CD4-positive, alpha-beta memory T cell (primary cell): ENCODE results near the gene NOCT. TPM values are rescaled to one million over a fixed set of nuclear protein-coding genes. Genes with fewer than 3 reads are reported as not detected.
A peak's percentile ranks its signal among the peaks of the same experiment; 100 is the strongest.

ENCODE experiments used
- CTCF ChIA-PET: fragments of 350-600 bp; sonication (Branson Sonifier 250); formaldehyde crosslinking; loops from one replicate; lab custom pipeline; 2021; ENCODE audit warnings: inconsistent platforms; ENCODE audit not compliant: partially characterized antibody; lab: Charles Lee
- POLR2A ChIA-PET: fragments of 350-600 bp; sonication (Branson Sonifier 250); formaldehyde crosslinking; loops from one replicate; lab custom pipeline; 2021; ENCODE audit not compliant: partially characterized antibody; lab: Charles Lee
- DNase-seq, 5 donors: peaks; one replicate each; pipeline versions ENCODE4 v3.0.0 to v3.0.0-alpha.2; 2020 to 2022; ENCODE audit warnings: mixed read lengths in 1 of 5
- H3K27ac ChIP-seq: one replicate; pipeline ENCODE4 v1.7.0; 2013; ENCODE audit warnings: low read depth, low read length
- H3K27me3 ChIP-seq: 2 replicates; pipeline ENCODE4 v1.7.0; 2013; ENCODE audit warnings: mild to moderate bottlenecking, low read length, moderate library complexity; ENCODE audit not compliant: insufficient read depth
- H3K36me3 ChIP-seq: 2 replicates; pipeline ENCODE4 v1.7.0; 2013; ENCODE audit warnings: mild to moderate bottlenecking, low read length, moderate library complexity; ENCODE audit not compliant: insufficient read depth
- H3K4me1 ChIP-seq: 2 replicates; pipeline ENCODE4 v1.7.0; 2013; ENCODE audit warnings: mild to moderate bottlenecking, low read length, moderate library complexity; ENCODE audit not compliant: insufficient read depth
- H3K4me3 ChIP-seq, 2 donors: one replicate each; pipeline ENCODE4 v1.7.0; 2013; ENCODE audit warnings: low read length in 2 of 2, mild to moderate bottlenecking in 1 of 2
- H3K9me3 ChIP-seq, 2 donors: one replicate each; pipeline ENCODE4 v1.7.0; 2013; ENCODE audit warnings: low read length in 2 of 2, control low read depth in 1 of 2; ENCODE audit not compliant: control insufficient read depth in 1 of 2
- H3K27ac Mint-ChIP-seq, 7 donors: one replicate each; pipeline ENCODE4 v1.8.0; 2020 to 2021; ENCODE audit warnings: mixed read lengths in 7 of 7, mild to moderate bottlenecking in 6 of 7, inconsistent platforms in 3 of 7, moderate library complexity in 3 of 7
- H3K27me3 Mint-ChIP-seq, 2 donors: one replicate each; pipeline ENCODE4 v1.8.0; 2020 to 2021; ENCODE audit warnings: mixed read lengths in 2 of 2
- H3K36me3 Mint-ChIP-seq, 2 donors: one replicate each; pipeline ENCODE4 v1.8.0; 2020 to 2021; ENCODE audit warnings: mixed read lengths in 2 of 2, inconsistent platforms in 1 of 2, mild to moderate bottlenecking in 1 of 2
- H3K4me1 Mint-ChIP-seq, 4 donors: one replicate each; pipeline ENCODE4 v1.8.0; 2020 to 2021; ENCODE audit warnings: mixed read lengths in 4 of 4, mild to moderate bottlenecking in 1 of 4
- H3K4me3 Mint-ChIP-seq, 8 donors: one replicate each; pipeline ENCODE4 v1.8.0; 2020 to 2021; ENCODE audit warnings: mixed read lengths in 8 of 8, mild to moderate bottlenecking in 7 of 8, moderate library complexity in 6 of 8, inconsistent platforms in 3 of 8
- H3K9me3 Mint-ChIP-seq, 8 donors: one replicate each; pipeline ENCODE4 v1.8.0; 2020 to 2021; ENCODE audit warnings: mixed read lengths in 8 of 8, mild to moderate bottlenecking in 5 of 8, inconsistent platforms in 3 of 8, moderate library complexity in 1 of 8
- intact Hi-C: fragments of 100-400 bp; cut with micrococcal nuclease; formaldehyde crosslinking; loops from one replicate; pipeline ENCODE4 v1.15.1; 2023
- polyA plus RNA-seq, 2 donors: library from polyadenylated mRNA; unstranded; fragments of 300-500 nt; fragmentation: Illumina TruSeq; gene quantifications; one replicate each; pipeline ENCODE4 v1.2.3, GENCODE V29; 2021
- total RNA-seq, 2 experiments: library from RNA; stranded (reverse); gene quantifications; one replicate each; pipeline ENCODE4 v1.2.3, GENCODE V29; 2021

Gene NOCT
- total and polyA plus RNA-seq, 4 experiments from 2014 or later, result 0.14 to 1.7 (median 1.1) TPM

GRCh38 chr4:139083956-139084803 is 68.6 kb downstream of the NOCT start:
- H3K27me3 ChIP-seq, result no peaks in the 10 kb centered on the region
- POLR2A ChIA-PET, result interaction anchor here (0.6 to 5.2 kb wide), 17 partner anchors 12 to 582 kb away, joined by 3 to 50 read pairs (median 6); partner anchors contain the start of genes ELF2, NAA15, NDUFC1 and NOCT
- H3K27ac ChIP-seq, result peak overlapping the region; percentile 96
- no peaks in the 10 kb centered on the region for H3K27me3 Mint-ChIP-seq
- H3K36me3 ChIP-seq, result no peaks in the 10 kb centered on the region
- peaks cover 37% of the 10 kb centered on the region for H3K4me1 ChIP-seq
- peaks cover 0 to 17% of the 10 kb centered on the region in 2 donors for H3K36me3 Mint-ChIP-seq
- DNase-seq, result peak; percentile 84 to 89 (median 85)
- H3K4me1 Mint-ChIP-seq, result peaks cover 26 to 52% (median 36%) of the 10 kb centered on the region in 4 donors
- peaks cover 0 to 2% (median 0%) of the 10 kb centered on the region in 8 donors for H3K9me3 Mint-ChIP-seq
- H3K9me3 ChIP-seq, result no peaks in the 10 kb centered on the region
- CTCF ChIA-PET, result interaction anchor here (0.9 to 3.9 kb wide), 4 partner anchors 17 to 227 kb away, joined by 3 to 29 read pairs (median 6); no protein-coding TSS in a partner anchor
- peak overlapping the region; percentile 89 to 100 (median 92) for H3K4me3 Mint-ChIP-seq
- intact Hi-C loops, result loop anchor here (1.0 to 5.0 kb wide), 7 partner anchors 19 to 1068 kb away; partner anchors contain the start of genes ELF2, MAML3, NAA15 and NOCT
- H3K4me3 ChIP-seq, result peak overlapping the region; percentile 73 to 99
- H3K27ac Mint-ChIP-seq, result peak overlapping the region; percentile 91 to 97 (median 94)

DNA sequence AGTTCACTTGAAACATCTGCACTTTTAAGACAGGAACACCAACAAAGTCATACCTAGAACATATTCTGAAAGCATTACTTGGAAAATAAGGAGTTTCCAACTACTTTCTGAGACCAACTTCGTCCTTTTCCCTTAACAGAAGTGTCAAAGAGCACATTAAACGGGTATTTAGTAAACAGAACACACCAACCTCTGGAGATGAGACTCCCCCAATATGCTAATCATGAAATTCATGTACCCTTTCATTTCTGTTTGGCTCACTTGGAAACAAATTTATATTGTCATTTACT is 69.2 kb downstream of the NOCT start:
- H3K27me3 Mint-ChIP-seq, result no peaks in the 10 kb centered on the region
- peaks cover 0 to 2% (median 0%) of the 10 kb centered on the region in 8 donors for H3K9me3 Mint-ChIP-seq
- ChIA-PET POLR2A (interaction anchor here (1.0 to 5.2 kb wide), 12 partner anchors 11 to 369 kb away, joined by 3 to 50 read pairs (median 6); partner anchors contain the start of genes ELF2, NAA15, NDUFC1 and RAB33B), CTCF (interaction anchor here (3.5 to 3.9 kb wide), 2 partner anchors 16 to 54 kb away, joined by 9 to 29 read pairs; no protein-coding TSS in a partner anchor)
- H3K4me1 ChIP-seq, result peaks cover 32% of the 10 kb centered on the region
- peaks cover 24 to 46% (median 32%) of the 10 kb centered on the region in 4 donors for H3K4me1 Mint-ChIP-seq
- intact Hi-C loops, result loop anchor here (1.0 to 5.0 kb wide), 4 partner anchors 54 to 1068 kb away; partner anchors contain the start of genes MAML3 and NAA15
- no peaks in the 10 kb centered on the region for H3K27me3 ChIP-seq
- H3K27ac ChIP-seq, result peak overlapping the region; percentile 96
- DNase-seq, result no peak
- no peaks in the 10 kb centered on the region for H3K36me3 ChIP-seq
- peak overlapping the region; percentile 81 to 100 (median 90) for H3K4me3 Mint-ChIP-seq
- H3K9me3 ChIP-seq, result no peaks in the 10 kb centered on the region
- peak overlapping the region; percentile 82 to 94 (median 91) for H3K27ac Mint-ChIP-seq
- peaks cover 0 to 17% of the 10 kb centered on the region in 2 donors for H3K36me3 Mint-ChIP-seq
- peak overlapping the region; percentile 1 to 99 for H3K4me3 ChIP-seq

DNA sequence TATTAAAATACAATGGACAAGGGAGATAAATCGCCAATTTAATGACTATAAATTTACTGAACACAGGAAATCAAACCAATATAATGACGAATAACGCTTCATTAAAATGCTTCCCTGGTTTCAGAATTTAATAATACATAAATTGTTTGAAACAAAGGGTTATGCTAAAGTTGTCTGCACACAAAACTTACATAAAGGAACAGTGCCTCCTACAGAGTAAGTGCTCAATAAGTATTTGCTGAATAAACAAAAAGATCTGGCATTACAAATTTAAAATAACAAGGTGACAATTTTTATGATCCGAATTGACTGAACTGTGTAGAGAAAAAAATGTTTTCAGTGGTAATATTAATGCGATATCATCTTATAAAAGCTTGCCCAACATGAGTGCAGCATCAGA is 69.6 kb downstream of the NOCT start:
- no peaks in the 10 kb centered on the region for H3K36me3 ChIP-seq
- ChIA-PET CTCF (interaction anchor here (1.2 to 3.9 kb wide), 5 partner anchors 11 to 210 kb away, joined by 4 to 29 read pairs (median 5); no protein-coding TSS in a partner anchor), POLR2A (interaction anchor here (1.0 to 5.2 kb wide), 9 partner anchors 11 to 368 kb away, joined by 4 to 50 read pairs (median 6); partner anchors contain the start of genes ELF2, NAA15, NDUFC1 and RAB33B)
- peak overlapping the region; percentile 96 for H3K27ac ChIP-seq
- Mint-ChIP-seq H3K9me3 (peaks cover 0 to 2% (median 0%) of the 10 kb centered on the region in 8 donors), H3K27ac (peak overlapping the region; percentile 82 to 94 (median 91)), H3K4me3 (peak overlapping the region; percentile 55 to 100 (median 90)), H3K4me1 (peaks cover 21 to 43% (median 29%) of the 10 kb centered on the region in 4 donors), H3K36me3 (peaks cover 0 to 17% of the 10 kb centered on the region in 2 donors), H3K27me3 (no peaks in the 10 kb centered on the region)
- H3K4me3 ChIP-seq, result no peak overlapping the region
- intact Hi-C loops, result loop anchor here (1.0 kb wide), 1 partner anchor 55 kb away; no protein-coding TSS in a partner anchor
- peak in 4 of 5 donors; percentile 12 to 28 (median 14) for DNase-seq
- no peaks in the 10 kb centered on the region for H3K9me3 ChIP-seq
- no peaks in the 10 kb centered on the region for H3K27me3 ChIP-seq
- peaks cover 29% of the 10 kb centered on the region for H3K4me1 ChIP-seq

DNA sequence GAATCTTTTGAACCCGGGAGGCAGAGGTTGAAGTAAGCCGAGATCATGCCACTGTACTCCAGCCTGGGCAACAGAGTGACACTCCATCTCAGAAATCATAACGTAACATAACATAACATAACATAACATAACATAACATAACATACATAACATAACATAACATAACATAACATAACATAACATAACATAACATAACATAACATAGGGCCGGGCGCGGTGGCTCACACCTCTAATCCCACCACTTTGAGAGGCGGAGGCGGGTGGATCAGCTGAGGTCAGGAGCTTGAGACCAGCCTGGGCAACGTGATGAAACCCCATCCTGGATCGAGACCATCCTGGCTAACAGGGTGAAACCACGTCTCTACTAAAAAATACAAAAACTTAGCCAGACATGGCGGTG is 76.7 kb downstream of the NOCT start:
- Histone ChIP-seq H3K27me3 (no peaks in the 10 kb centered on the region), H3K9me3 (no peaks in the 10 kb centered on the region), H3K27ac (no peak overlapping the region), H3K36me3 (no peaks in the 10 kb centered on the region), H3K4me3 (no peak overlapping the region), H3K4me1 (no peaks in the 10 kb centered on the region)
- no peak overlapping the region for H3K4me3 Mint-ChIP-seq
- H3K4me1 Mint-ChIP-seq, result no peaks in the 10 kb centered on the region
- ChIA-PET CTCF (interaction anchor here (0.6 kb wide), 1 partner anchor 962 kb away, joined by 3 read pairs; no protein-coding TSS in a partner anchor), POLR2A (no interaction called here)
- no peaks in the 10 kb centered on the region for H3K27me3 Mint-ChIP-seq
- peak overlapping the region in 1 of 7 donors; percentile 61 for H3K27ac Mint-ChIP-seq
- no peaks in the 10 kb centered on the region for H3K9me3 Mint-ChIP-seq
- no peaks in the 10 kb centered on the region for H3K36me3 Mint-ChIP-seq
- intact Hi-C loops, result loop anchor here (10.0 kb wide), 1 partner anchor 563 kb away; no protein-coding TSS in a partner anchor
- DNase-seq, result no peak

Other genes starting within 250 kb of the NOCT start
- gene ELF2, start 161.4 kb downstream of the NOCT start, total RNA-seq, result 10 to 100 TPM; 76.1 to 81.4 TPM
- gene ELF2, start 161.4 kb downstream of the NOCT start, polyA plus RNA-seq, result 10 to 100 TPM; 27.4 to 38.6 TPM